NCI-H748 (cell line): ENCODE measurements around the gene ZSCAN18.

ENCODE experiments used
- DNase-seq: peaks from one replicate; lab custom pipeline; 2025; ENCODE audit not compliant: unreplicated experiment; lab: John Stamatoyannopoulos, UW

Gene ZSCAN18

GRCh38 chr19:58044886-58045285 is 53.1 kb downstream of the ZSCAN18 start:
- DNase-seq, result no peak

- DNase-seq, result no peak
Measured at GRCh38 chr19:58044391-58044790, 53.6 kb downstream of the ZSCAN18 start.

GRCh38 chr19:58042495-58043340 is 55.3 kb downstream of the ZSCAN18 start:
- DNase-seq, result no peak

GRCh38 chr19:58040751-58041525 is 57.1 kb downstream of the ZSCAN18 start:
- DNase-seq, result no peak

GRCh38 chr19:58038688-58039204 is 59.3 kb downstream of the ZSCAN18 start:
- peak; percentile 17 for DNase-seq

GRCh38 chr19:58037927-58038687 is 59.9 kb downstream of the ZSCAN18 start:
- DNase-seq, result peak; percentile 57

GRCh38 chr19:58035863-58036262 is 62.2 kb downstream of the ZSCAN18 start:
- DNase-seq, result no peak

DNA sequence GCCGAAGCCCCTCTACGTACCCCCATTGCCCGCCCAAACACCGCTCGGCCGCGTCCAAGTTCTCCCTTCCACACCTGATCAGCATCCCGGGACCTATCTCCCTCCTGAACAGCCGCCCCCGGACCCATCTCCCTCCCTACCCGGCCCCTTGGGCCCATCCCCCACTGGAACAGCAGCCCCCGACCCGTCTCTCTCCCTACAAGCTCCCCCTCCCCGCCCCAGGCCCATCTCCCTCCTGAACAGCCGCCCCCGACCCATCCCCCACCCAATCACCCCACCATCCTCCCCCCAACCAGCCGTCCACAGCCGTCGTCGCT is 63.6 kb downstream of the ZSCAN18 start:
- DNase-seq, result peak; percentile 71
